OCI-LY3 (cell line): ENCODE results near the gene LUC7L2.

Source experiments
- H2AFZ ChIP-seq: fragments of 200-600, 300-600 bp; shearing (Covaris generic); 2 replicates; pipeline ENCODE4 v1.6.0; 2014; ENCODE audit warnings: antibody characterized with exemption, low read depth, low read length
- H3K27ac ChIP-seq: fragments of 200-600, 300-600 bp; sonication (generic); 2 replicates; pipeline ENCODE4 v1.5.1; 2014; ENCODE audit warnings: mild to moderate bottlenecking, low read length, moderate library complexity, mixed read lengths
- H3K27me3 ChIP-seq: fragments of 200-600, 300-600 bp; sonication (generic); 2 replicates; pipeline ENCODE4 v1.6.1; 2014; ENCODE audit warnings: low read depth, low read length, mixed read lengths
- H3K36me3 ChIP-seq: fragments of 200-600, 300-600 bp; sonication (generic); replicated peaks from 2 replicates; pipeline ENCODE3; 2014; ENCODE audit warnings: low read depth, low read length, mixed read lengths
- H3K4me1 ChIP-seq: fragments of 300-600, 200-600 bp; sonication (generic); 2 replicates; pipeline ENCODE4 v1.6.1; 2014; ENCODE audit warnings: low read length, mixed read lengths
- H3K4me2 ChIP-seq: fragments of 200-600, 300-600 bp; sonication (generic); 2 replicates; pipeline ENCODE4 v1.6.1; 2014; ENCODE audit warnings: low read length, mixed read lengths
- H3K4me3 ChIP-seq: fragments of 300-600, 200-600 bp; sonication (generic); 2 replicates; pipeline ENCODE4 v1.5.1; 2014; ENCODE audit warnings: antibody characterized with exemption, mild to moderate bottlenecking, low read length, moderate library complexity
- H3K79me2 ChIP-seq: fragments of 300-600, 200-600 bp; shearing (Covaris generic); 2 replicates; pipeline ENCODE4 v1.6.1; 2014; ENCODE audit warnings: mild to moderate bottlenecking, low read length, mixed read lengths
- H3K9ac ChIP-seq: fragments of 300-600, 200-600 bp; shearing (Covaris generic); 2 replicates; pipeline ENCODE4 v1.6.0; 2014; ENCODE audit warnings: mild to moderate bottlenecking, low read length, moderate library complexity
- H3K9me3 ChIP-seq: fragments of 200-600, 300-600 bp; shearing (Covaris generic); 2 replicates; pipeline ENCODE4 v1.6.1; 2014; ENCODE audit warnings: low read length, mixed read lengths; ENCODE audit not compliant: insufficient read depth
- H4K20me1 ChIP-seq: fragments of 200-600, 300-600 bp; sonication (generic); 2 replicates; pipeline ENCODE4 v1.6.1; 2016; ENCODE audit warnings: low read length, mixed read lengths; ENCODE audit not compliant: insufficient read depth
- CTCF ChIP-seq: fragments of 200-600, 300-600 bp; sonication (generic); IDR thresholded peaks from 2 replicates; pipeline ENCODE4 v1.5.1; 2014; ENCODE audit warnings: antibody characterized with exemption, low read length, low read depth
- EZH2phosphoT487 ChIP-seq: fragments of 200-600 bp; shearing (Covaris generic); IDR thresholded peaks from 2 replicates; pipeline ENCODE4 v1.6.1; 2018; ENCODE audit warnings: antibody characterized with exemption, mixed run types, low read depth

Gene LUC7L2

GRCh38 chr7:139340808-139341057 is 19.0 kb upstream of the LUC7L2 start:
- Histone ChIP-seq H3K4me2 (peak overlapping the region; percentile 99), H3K4me1 (peaks cover 12% of the 10 kb centered on the region; the same call in 1 of the 2 replicates), H3K36me3 (peaks cover 6% of the 10 kb centered on the region), H3K4me3 (peak overlapping the region; percentile 96), H3K79me2 (peaks cover 29% of the 10 kb centered on the region), H3K9me3 (no peaks in the 10 kb centered on the region; the same call in 1 of the 2 replicates), H2AFZ (peak overlapping the region; percentile 72), H3K27ac (peak overlapping the region; percentile 97), H3K9ac (peak overlapping the region; percentile 100), H4K20me1 (no peaks in the 10 kb centered on the region), H3K27me3 (no peaks in the 10 kb centered on the region)
- TF ChIP-seq CTCF (no peak), EZH2phosphoT487 (no peak)

GRCh38 chr7:139341058-139341775 is 18.5 kb upstream of the LUC7L2 start, which contains the start of gene FMC1:
TSS of gene FMC1 (plus strand) at chr7:139341337. CDS start at chr7:139341385, 48 bp downstream.
- Histone ChIP-seq H3K4me1 (peaks cover 12% of the 10 kb centered on the region; the same call in 1 of the 2 replicates), H2AFZ (peak within 1 kb of the TSS; percentile 72), H3K4me3 (peak within 1 kb of the TSS; percentile 96), H3K79me2 (peaks cover 29% of the 10 kb centered on the region), H3K27me3 (no peaks in the 10 kb centered on the region), H3K9me3 (no peaks in the 10 kb centered on the region; the same call in 1 of the 2 replicates), H3K4me2 (peak within 1 kb of the TSS; percentile 99), H4K20me1 (no peaks in the 10 kb centered on the region), H3K27ac (peak within 1 kb of the TSS; percentile 97), H3K36me3 (peaks cover 6% of the 10 kb centered on the region), H3K9ac (peak within 1 kb of the TSS; percentile 100)
- TF ChIP-seq EZH2phosphoT487 (no peak), CTCF (peak; percentile 42)

- Histone ChIP-seq H3K9me3 (no peaks in the 10 kb centered on the region; the same call in 1 of the 2 replicates), H3K9ac (peak overlapping the region; percentile 100), H3K79me2 (peaks cover 29% of the 10 kb centered on the region), H3K4me3 (peak overlapping the region; percentile 96), H3K36me3 (peaks cover 10% of the 10 kb centered on the region), H3K4me1 (peaks cover 12% of the 10 kb centered on the region; the same call in 1 of the 2 replicates), H3K27ac (peak overlapping the region; percentile 97), H2AFZ (peak overlapping the region; percentile 43; the same call in 1 of the 2 replicates), H3K27me3 (no peaks in the 10 kb centered on the region), H3K4me2 (peak overlapping the region; percentile 99), H4K20me1 (no peaks in the 10 kb centered on the region)
- no peak for TF ChIP-seq EZH2phosphoT487
- TF ChIP-seq CTCF = no peak
Observed at GRCh38 chr7:139341776-139342226, 17.9 kb upstream of the LUC7L2 start.

- no peaks in the 10 kb centered on the region for H3K27me3 ChIP-seq
- H4K20me1 ChIP-seq = no peaks in the 10 kb centered on the region
- H3K27ac ChIP-seq = no peak overlapping the region
- H2AFZ ChIP-seq = no peak overlapping the region
- H3K36me3 ChIP-seq = peaks cover 13% of the 10 kb centered on the region
- H3K4me3 ChIP-seq = no peak overlapping the region
- H3K4me1 ChIP-seq = peaks cover 12% of the 10 kb centered on the region; the same call in 1 of the 2 replicates
- H3K9ac ChIP-seq = no peak overlapping the region
- H3K79me2 ChIP-seq = peaks cover 29% of the 10 kb centered on the region
- no peak overlapping the region for H3K4me2 ChIP-seq
- H3K9me3 ChIP-seq = no peaks in the 10 kb centered on the region
- no peak for TF ChIP-seq EZH2phosphoT487
- TF ChIP-seq CTCF = no peak
Observed at GRCh38 chr7:139345042-139345441, 14.7 kb upstream of the LUC7L2 start.
